GM19468 (cell line): ENCODE results near the gene HERC4.

Source experiments
- ATAC-seq: cut with Tn5 transposase; IDR thresholded peaks from one replicate; pipeline ENCODE4 v1.9.1; 2021; ENCODE audit warnings: mild to moderate bottlenecking, moderate library complexity, moderate number of reproducible peaks; ENCODE audit not compliant: unreplicated experiment; ENCODE audit errors: extremely low read depth

HERC4 gene

GRCh38 chr10:68074775-68075549 is at the start of gene HERC4:
HERC4 (minus strand) TSS chr10:68075283; CDS start chr10:68073108, 2,175 bp downstream.
- ATAC-seq, result peak; percentile 69

DNA sequence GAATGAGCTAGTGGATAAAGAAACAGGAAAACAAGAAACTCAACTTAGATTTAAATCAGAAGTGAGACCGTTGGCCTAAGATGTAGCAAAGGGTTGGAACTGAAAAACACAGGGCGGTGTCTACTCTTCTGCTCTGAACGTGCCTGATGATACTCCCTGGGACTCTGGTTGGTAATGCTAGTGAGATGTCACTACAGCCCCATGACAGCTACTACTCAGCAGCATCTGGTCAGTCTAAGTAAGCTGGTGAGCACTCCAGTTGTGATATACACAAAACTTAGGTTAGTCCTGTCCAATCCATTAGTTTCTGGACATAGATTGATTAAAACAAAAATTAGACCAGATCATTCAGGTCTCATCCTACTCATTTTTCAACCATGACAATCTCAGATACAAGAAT is 49.6 kb upstream of the HERC4 start:
- no peak for ATAC-seq

GRCh38 chr10:68121852-68122251 is 46.8 kb upstream of the HERC4 start:
- ATAC-seq, result no peak

GRCh38 chr10:68121020-68121743 is 46.1 kb upstream of the HERC4 start:
- ATAC-seq, result no peak

GRCh38 chr10:68118657-68119056 is 43.6 kb upstream of the HERC4 start:
- no peak for ATAC-seq

- ATAC-seq, result no peak
Measured at GRCh38 chr10:68112837-68113236, 37.8 kb upstream of the HERC4 start.

DNA sequence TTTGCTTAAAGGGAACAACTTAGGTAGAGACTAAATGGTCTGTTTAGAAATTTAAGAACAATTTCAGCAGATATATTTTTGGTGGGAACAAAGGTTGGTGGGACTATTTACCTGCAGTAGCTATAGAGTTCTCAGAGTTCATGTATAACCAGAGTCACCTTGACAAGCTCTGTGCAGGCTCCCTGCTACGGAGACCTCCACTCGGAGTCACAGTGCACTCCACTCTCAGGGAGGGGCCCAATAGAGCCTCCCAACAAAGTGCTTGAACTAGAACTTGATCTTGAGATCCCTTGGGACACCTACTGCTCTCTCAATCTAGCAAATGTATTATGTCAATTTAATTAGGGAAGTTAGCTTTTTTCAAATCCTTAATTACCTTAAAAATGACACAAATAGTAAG is 36.5 kb upstream of the HERC4 start:
- no peak for ATAC-seq

DNA sequence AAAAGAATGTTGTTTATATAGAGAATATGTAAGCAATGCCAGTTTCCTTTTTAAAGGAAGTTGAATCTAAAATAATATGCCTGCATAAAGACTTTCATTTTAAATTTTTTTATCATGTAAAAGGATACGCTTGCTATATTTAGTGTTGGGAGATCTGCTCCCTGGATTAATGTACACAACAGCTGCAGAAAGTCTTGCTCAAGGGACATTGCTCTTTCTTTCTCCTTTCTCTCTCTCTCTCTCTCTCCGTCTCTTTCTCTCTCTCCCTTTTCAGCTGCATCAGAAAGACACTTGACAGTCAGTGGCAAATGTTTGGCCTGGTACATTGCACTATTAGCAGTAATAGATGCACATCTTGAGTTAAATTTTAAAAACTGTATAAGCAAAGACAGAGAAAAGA is 34.9 kb upstream of the HERC4 start:
- no peak for ATAC-seq

- no peak for ATAC-seq
Measured at GRCh38 chr10:68109331-68109730, 34.2 kb upstream of the HERC4 start, which contains the start of gene MYPN. MYPN (plus strand) TSS chr10:68109488; CDS start chr10:68121439, 11,951 bp downstream.

GRCh38 chr10:68108653-68109052 is 33.6 kb upstream of the HERC4 start:
- ATAC-seq, result no peak

GRCh38 chr10:68108051-68108450 is 33.0 kb upstream of the HERC4 start:
- ATAC-seq, result no peak

- no peak for ATAC-seq
Measured at GRCh38 chr10:68107651-68108050, 32.6 kb upstream of the HERC4 start.

- ATAC-seq, result no peak
Measured at GRCh38 chr10:68106656-68107055, 31.6 kb upstream of the HERC4 start.

GRCh38 chr10:68105820-68106219 is 30.7 kb upstream of the HERC4 start:
- no peak for ATAC-seq

DNA sequence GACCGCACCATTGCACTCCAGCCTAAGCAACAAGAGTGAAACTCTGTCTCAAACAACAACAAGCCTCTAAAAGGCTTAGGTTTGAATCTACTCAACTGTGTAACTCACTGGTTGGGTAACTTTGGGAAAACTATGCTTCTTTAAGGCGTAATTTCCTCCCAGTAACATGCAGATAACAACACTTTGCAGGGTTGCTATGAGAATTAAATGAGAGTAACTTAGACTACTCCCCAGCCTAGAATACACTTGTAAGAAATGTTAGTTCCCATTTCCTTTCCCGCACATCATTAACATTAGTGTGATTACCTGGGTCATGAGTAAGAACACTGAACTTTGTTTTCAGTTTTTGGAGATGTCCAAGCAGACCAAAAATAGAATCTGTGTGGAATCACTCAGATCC is 28.8 kb upstream of the HERC4 start:
- no peak for ATAC-seq

GRCh38 chr10:68103261-68103878 is 28.3 kb upstream of the HERC4 start:
- no peak for ATAC-seq

DNA sequence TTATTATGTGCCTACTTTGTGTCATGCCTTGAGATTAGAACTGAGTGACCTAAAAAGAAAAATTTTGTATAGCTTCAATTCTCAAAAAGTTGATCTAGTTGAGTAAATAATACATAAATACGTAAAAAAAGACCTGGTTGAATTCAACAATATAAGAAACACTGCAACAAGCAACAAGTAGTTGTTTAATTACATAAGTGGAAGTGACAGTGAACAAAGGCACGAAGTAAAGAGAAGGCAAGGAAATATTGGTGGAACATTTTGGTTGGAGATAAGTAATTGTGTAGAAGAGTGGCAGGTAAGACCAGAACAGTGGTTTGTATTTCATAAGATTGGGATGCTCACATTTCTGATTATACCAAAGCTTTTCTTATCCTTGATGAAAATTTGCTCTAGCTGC is 26.0 kb upstream of the HERC4 start:
- no peak for ATAC-seq

GRCh38 chr10:68099736-68100135 is 24.7 kb upstream of the HERC4 start:
- ATAC-seq, result no peak

DNA sequence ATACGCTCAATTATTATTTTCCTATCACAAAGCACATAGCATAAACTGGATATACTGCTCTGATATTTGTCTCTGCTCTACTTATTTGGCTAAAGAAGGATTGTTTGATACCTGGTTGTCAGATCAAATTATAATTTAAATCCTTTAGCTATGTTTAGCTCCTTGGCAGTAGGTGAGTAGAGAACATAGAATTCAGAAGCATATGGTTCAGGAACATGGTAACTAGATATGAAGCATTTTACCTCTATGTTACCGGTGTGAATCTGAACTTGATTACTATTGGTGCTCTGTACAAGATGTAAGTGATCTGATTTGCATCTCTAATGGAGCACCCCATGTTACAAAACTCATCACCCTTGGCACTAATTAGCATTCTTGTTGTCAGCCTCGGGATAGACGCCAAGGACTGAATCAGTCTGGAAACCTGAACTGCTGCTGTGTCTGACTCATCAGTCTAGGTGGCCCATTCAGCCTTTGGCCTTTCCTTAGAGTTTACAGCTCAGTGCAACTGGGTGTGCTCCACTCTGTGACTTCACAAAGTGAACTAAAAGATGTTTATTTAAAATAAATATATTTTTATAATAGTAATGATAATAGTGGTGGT is 21.9 kb upstream of the HERC4 start:
- no peak for ATAC-seq

- ATAC-seq, result no peak
Measured at GRCh38 chr10:68095153-68095552, 20.1 kb upstream of the HERC4 start.

DNA sequence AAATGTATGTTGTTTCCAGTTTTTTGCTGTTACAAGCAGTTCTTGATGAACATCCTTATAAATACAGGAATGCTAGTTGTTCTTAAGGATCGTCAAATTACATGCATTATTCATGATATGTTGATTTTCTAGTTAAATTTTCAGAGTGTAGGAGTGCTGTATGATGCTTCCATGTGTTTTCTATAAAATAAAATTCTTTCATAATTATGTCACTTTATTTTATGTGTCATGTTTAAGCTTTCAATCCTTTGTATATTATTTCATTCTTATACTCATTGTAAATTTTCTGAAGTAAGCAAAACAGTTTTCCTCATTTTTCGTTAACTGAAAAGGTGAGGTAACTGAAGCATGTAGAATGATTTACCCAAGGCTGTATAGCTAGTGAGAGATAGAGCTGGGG is 17.4 kb upstream of the HERC4 start:
- no peak for ATAC-seq
